Measurements from ENCODE around the gene GPR137.

The GPR137 gene

DNA sequence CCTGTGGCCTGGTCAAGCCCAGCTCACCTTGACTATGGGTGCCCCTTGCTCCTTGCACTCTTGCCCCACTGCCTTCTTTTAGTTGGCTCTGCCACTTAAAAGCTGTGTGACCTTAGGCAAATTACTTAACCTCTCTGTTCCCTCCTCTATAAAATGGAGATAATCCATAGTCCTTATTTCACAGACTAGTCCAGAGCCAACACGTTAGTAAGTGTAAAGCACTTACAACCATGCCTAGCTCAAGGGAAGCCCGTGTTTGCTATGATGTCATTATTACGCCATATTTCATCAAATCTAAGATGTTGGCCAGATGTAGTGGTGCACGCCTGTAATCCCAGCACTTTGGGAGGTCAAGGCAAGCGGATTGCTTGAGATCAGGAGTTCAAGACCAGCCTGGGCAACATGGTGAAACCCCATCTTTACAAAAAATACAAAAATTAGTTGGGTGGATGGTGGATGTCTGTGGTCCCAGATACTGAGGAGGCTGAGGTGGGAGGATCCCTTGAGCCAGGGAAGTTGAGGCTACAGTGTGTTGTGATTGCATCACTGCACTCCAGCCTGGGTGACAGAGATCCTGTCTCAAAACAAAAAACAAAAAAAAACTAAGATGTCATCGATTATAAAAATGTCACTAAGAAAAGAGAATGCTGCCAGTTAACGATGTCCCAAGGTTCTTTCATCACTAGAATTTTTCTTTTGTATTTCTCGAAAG is 52.0 kb downstream of the GPR137 start:
- no peak for DNase-seq (ENCODE audit: insufficient read length, low spot score)
- no peak for FAIRE-seq

DNA sequence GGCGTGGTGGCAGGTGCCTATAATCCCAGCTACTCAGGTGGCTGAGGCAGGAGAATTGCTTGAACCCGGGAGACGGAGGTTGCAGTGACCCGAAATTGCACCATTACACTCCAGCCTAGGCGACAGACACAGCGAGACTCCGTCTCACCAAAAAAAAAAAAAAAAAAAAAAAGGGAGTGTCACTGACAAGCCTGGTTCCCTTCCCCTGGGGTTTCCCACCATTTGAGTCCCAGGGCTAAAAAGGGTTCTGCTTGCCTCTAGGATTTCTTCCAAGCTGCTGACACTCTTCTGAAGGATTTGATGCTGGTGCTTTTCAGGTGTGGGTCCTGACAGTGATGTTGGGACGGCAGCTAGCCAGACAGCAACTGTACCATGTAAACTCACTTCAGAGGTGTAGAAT is 53.1 kb downstream of the GPR137 start:
- DNase-seq (ENCODE audit: insufficient read length, low spot score) (no peak), FAIRE-seq (no peak)

Measured in HTR-8/SVneo (cell line).